Measurements from ENCODE around the gene TCF3.

DNA sequence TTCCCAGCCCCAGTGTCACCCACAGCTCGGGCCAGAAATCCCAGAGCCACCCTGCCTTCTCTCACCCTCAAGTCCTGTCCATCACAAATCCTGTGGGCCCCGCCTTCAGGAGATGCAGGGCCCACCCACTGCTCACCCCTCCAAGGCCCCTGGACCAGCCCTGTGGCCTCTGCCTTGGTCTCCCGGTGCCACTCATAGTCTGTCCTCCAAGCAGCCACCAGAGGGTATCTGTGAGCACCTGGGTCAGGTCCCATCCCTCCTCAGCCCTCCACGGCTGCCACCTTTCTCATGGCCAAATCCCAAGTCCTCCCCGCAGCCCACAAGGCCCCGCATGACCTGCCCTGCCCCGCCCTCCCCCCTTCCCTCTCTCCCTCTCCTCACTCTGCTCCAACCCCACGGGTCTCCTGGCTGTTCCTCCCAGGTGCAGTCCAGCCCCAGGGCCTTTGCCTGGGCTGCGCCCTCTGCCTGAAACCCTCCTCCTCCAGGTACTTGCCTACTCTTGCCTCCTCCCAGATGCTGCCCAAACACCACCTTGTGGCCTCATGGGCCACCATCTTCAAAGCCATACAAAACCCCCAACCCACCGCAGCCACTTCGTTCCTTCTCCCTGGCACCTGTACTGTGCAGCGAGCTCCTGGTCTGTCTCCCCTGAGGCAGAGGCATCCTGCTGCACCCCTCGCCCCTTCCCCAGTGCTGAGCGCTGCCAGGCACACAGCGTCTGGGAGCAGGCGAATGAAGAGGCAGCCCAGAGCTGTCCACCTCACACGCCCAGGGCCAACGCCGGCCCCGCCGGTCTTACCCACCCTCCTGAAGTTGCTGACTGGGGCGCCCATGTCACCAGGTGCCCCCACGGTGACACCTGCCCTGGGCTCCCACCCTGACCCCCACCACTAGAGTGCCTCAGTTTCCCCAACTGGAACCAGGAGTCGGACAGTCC lies 34.0 kb downstream of the TCF3 start:
- TF ChIP-seq CTCF (IDR thresholded peaks at IDR 0.05) (peak; percentile 67), ZFX (IDR thresholded peaks at IDR 0.05; ENCODE audit: borderline replicate concordance) (no peak)

Measured in 22Rv1 (cell line).